HG03025 (cell line): Measurements from ENCODE around the gene ARFGAP3.
"Not testable (repeated sequence)": the region's sequence is repeated elsewhere in the genome, so short reads cannot be mapped to it uniquely, and the experiment has no call there.

Experiments
- ATAC-seq: cut with Tn5 transposase; IDR thresholded peaks from one replicate; pipeline ENCODE4 v1.9.1; 2021; ENCODE audit warnings: mild to moderate bottlenecking, moderate library complexity; ENCODE audit not compliant: unreplicated experiment, low FRiP score

ARFGAP3 gene

GRCh38 chr22:42773167-42773566 lies 83.9 kb downstream of the ARFGAP3 start:
- no peak for ATAC-seq

- no peak for ATAC-seq
Observed at GRCh38 chr22:42772647-42773046, 84.4 kb downstream of the ARFGAP3 start.

GRCh38 chr22:42770941-42771647 lies 86.0 kb downstream of the ARFGAP3 start:
- ATAC-seq, result no peak

GRCh38 chr22:42770448-42770726 lies 86.7 kb downstream of the ARFGAP3 start:
- no peak for ATAC-seq

GRCh38 chr22:42769574-42770447 lies 87.3 kb downstream of the ARFGAP3 start:
- ATAC-seq, result no peak

GRCh38 chr22:42769238-42769573 lies 87.9 kb downstream of the ARFGAP3 start:
- ATAC-seq, result no peak

GRCh38 chr22:42768385-42769035 lies 88.6 kb downstream of the ARFGAP3 start:
- no peak for ATAC-seq

- ATAC-seq, result no peak
Observed at GRCh38 chr22:42766860-42767259, 90.2 kb downstream of the ARFGAP3 start.

- no peak for ATAC-seq
Observed at GRCh38 chr22:42764895-42765363, 92.1 kb downstream of the ARFGAP3 start.

- no peak for ATAC-seq
Observed at GRCh38 chr22:42763965-42764480, 93.0 kb downstream of the ARFGAP3 start.

- no peak for ATAC-seq
Observed at GRCh38 chr22:42760806-42761565, 96.1 kb downstream of the ARFGAP3 start.

- no peak for ATAC-seq
Observed at GRCh38 chr22:42758931-42759629, 98.0 kb downstream of the ARFGAP3 start.

GRCh38 chr22:42755553-42755952 lies 101.5 kb downstream of the ARFGAP3 start:
- ATAC-seq, result not testable (repeated sequence)

GRCh38 chr22:42755121-42755520 lies 102.0 kb downstream of the ARFGAP3 start:
- not testable (repeated sequence) for ATAC-seq

- ATAC-seq, result no peak
Observed at GRCh38 chr22:42754658-42755057, 102.4 kb downstream of the ARFGAP3 start.

GRCh38 chr22:42752912-42753311 lies 104.2 kb downstream of the ARFGAP3 start:
- ATAC-seq, result no peak

- ATAC-seq, result no peak
Observed at GRCh38 chr22:42752230-42752746, 104.8 kb downstream of the ARFGAP3 start.

- not testable (repeated sequence) for ATAC-seq
Observed at GRCh38 chr22:42750421-42750820, 106.7 kb downstream of the ARFGAP3 start.

- no peak for ATAC-seq
Observed at GRCh38 chr22:42747701-42748513, 109.2 kb downstream of the ARFGAP3 start.
